Omental fat pad (tissue), 4 donors: ENCODE measurements around the gene SLC30A3. TPM values are rescaled to one million over a fixed set of nuclear protein-coding genes. Genes with fewer than 3 reads are reported as not detected.

Source experiments
- ATAC-seq: fragments of 150-250 bp; one replicate; pipeline ENCODE4 v1.9.1; 2016; ENCODE audit warnings: mild to moderate bottlenecking, moderate library complexity; ENCODE audit not compliant: low FRiP score
- DNase-seq: peaks from one replicate; pipeline ENCODE4 v3.0.0-alpha.2; 2019; ENCODE audit warnings: low spot score
- total RNA-seq, 4 donors: library from RNA; depleted of rRNA; stranded (reverse); fragments of >200 nt; gene quantifications; one replicate each; pipeline ENCODE4 v1.1.0, GENCODE V29; 2016
- TF ChIP-seq, protein P1 (sequence below), 3 donors: fragments of 450-650 bp; IDR thresholded peaks; one replicate each; pipeline ENCODE4 v1.5.1; 2016 to 2017; ENCODE audit warnings: antibody characterized with exemption in 3 of 3, mild to moderate bottlenecking in 3 of 3, moderate library complexity in 2 of 3

SLC30A3 gene
- total RNA-seq, 4 donors from 2014 or later: not detected

DNA sequence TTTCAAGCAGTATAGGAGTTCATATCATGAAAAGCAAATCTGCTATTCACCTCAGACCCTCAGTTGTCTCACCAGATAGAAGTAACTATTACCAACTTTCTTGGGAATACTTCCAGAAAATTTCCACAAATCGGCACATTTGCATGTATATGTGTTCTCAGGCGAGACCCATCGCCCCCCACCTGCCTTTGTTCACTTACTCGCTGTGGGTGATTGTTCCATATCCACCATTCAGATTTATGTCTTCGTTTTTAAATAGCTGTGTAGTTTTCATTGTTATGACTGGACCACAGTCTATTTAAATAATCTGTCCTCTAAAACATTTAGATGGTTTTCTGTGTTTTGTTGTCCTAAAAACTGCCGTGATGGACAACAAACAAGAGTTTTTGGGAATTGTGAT is 22.6 kb upstream of the SLC30A3 start:
- ATAC-seq: no peak
- DNase-seq: no peak
- TF ChIP-seq, protein P1, sequence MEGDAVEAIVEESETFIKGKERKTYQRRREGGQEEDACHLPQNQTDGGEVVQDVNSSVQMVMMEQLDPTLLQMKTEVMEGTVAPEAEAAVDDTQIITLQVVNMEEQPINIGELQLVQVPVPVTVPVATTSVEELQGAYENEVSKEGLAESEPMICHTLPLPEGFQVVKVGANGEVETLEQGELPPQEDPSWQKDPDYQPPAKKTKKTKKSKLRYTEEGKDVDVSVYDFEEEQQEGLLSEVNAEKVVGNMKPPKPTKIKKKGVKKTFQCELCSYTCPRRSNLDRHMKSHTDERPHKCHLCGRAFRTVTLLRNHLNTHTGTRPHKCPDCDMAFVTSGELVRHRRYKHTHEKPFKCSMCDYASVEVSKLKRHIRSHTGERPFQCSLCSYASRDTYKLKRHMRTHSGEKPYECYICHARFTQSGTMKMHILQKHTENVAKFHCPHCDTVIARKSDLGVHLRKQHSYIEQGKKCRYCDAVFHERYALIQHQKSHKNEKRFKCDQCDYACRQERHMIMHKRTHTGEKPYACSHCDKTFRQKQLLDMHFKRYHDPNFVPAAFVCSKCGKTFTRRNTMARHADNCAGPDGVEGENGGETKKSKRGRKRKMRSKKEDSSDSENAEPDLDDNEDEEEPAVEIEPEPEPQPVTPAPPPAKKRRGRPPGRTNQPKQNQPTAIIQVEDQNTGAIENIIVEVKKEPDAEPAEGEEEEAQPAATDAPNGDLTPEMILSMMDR (IDR thresholded peaks at IDR 0.05): no peak

DNA sequence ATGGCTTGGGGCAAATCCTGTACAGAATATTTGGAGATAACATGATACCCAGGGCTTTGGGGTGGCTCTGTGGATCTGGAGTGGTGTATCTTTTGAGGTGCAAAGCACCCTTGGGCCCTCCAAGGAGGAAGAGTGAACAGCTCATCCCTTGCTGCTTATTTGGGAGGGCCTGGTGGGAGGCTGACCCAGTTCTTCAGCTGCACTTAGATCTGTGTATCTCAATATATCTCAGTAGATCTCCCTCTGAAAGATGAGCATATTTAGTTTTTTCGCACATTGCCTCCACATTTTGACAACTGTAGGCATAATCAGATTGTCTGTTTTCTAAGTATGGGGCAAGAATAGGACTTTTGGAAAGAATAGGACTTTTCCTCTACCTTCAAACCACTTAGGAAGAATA is 22.1 kb upstream of the SLC30A3 start:
- no peak for ATAC-seq
- TF ChIP-seq, protein P1 (IDR thresholded peaks at IDR 0.05): no peak

DNA sequence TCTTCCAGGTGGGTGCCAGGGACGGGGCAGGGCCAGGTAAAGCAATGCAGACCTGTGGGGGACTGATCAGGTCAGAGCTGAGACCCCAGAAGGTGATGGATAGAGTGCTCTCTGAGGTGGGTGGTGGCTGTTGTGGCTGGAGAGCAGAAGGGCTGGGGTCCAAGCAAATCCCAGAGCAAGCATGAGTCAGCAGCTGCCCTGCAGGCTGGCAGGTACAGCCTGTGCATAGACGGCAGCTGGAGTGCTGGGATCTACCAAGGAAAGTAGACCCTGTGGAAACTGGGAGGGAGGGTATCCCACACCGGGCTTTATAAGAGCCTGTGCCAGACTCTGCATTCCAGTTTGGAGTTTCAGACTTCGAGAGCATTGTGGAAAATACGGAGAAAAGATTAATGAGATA is 20.0 kb upstream of the SLC30A3 start:
- ATAC-seq: no peak
- no peak for DNase-seq

More for the DNA sequence above, 22.1 kb upstream of the SLC30A3 start:
- DNase-seq: no peak

DNA sequence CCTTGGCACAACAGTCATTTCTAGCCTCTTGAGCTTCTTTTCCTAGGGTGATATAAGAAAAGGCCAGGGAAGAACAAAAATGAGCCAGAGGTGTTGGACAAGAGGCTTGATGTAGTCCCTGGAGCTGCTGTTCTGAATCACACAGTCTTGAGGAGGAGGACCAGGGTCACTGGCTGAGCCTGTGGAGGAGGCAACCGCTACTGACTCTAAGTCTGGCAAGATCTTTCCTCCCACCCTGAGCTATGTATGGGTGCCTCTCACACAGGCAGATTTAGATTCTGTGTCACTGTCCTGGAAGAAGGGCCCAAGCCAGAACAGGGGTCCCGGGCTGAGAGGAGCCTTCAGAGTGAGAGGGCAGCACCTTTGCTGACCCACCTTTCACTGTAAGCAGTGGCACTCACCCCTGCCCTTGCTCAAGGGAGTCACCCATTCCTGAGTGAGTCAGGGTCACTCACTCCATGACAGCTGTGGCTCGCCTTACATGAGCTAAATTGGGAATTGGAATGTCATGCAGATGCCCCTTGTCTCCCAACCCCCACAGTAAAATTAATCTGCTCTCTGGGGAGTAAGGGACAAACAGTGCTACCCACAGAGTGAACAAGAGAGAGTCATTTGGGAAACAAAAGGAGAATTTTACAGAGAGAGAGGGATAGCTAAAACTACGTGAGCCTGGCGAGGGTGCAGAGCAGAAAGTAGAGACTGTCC is 19.2 kb upstream of the SLC30A3 start, which contains the start of gene TRIM54:
TRIM54 (plus strand) TSS at position 575 of the 705 bp plus-strand sequence. CDS start 303 bp downstream, outside the sequence.
- ATAC-seq (no peak), DNase-seq (no peak)
- TF ChIP-seq, protein P1 (IDR thresholded peaks at IDR 0.05): no peak

More for the DNA sequence above, 20.0 kb upstream of the SLC30A3 start:
- TF ChIP-seq, protein P1 (IDR thresholded peaks at IDR 0.05): no peak

DNA sequence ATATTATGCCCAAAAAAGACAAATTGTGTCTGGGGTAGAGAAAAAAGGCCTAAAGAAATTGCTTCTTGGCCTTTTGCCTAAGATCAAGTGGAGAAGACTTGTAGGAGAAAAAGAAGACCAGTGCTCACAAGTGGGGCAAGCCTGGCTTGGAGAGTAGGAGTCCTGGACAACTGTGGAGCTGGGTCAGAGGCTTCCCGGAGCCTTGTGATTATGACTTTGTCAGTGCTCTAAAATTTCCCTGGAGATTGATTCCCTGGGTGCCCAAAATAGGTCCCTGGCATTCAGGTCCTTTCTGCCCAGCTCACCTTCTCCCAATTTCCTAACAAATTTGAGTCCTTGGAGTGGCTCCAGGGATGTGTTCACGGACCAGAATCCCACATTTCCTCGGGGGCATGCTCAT is 18.6 kb upstream of the SLC30A3 start:
- DNase-seq (no peak), ATAC-seq (no peak)
- TF ChIP-seq, protein P1 (IDR thresholded peaks at IDR 0.05): no peak

DNA sequence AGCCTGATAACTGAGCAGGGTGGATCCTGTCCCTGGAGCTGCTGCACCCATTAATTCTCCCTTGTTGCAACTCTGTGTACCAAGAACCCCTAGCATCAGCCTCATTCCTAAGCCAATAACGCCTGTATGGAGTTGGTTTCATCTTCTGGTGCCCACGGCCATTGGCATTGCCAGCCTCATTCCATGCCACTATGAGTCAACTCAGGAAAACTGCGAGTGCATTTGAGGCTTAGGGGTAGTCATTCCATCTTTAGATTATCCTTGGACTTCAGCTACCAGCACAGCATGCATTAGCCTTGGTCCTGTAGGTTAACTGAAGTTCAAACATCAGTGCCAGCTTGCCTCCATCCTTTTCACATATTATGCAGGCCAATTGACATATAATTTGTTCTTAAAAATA is 18.0 kb upstream of the SLC30A3 start:
- DNase-seq (no peak), ATAC-seq (no peak)

More for the DNA sequence above, 18.0 kb upstream of the SLC30A3 start:
- TF ChIP-seq, protein P1 (IDR thresholded peaks at IDR 0.05): no peak
